ENCODE measurements around the gene RBM5.

Gene RBM5

GRCh38 chr3:50130436-50130835 is 41.7 kb downstream of the RBM5 start:
- H3K27ac ChIP-seq (ENCODE audit: poor library complexity, severe bottlenecking), result no peak overlapping the region
- TF ChIP-seq, protein P1, sequence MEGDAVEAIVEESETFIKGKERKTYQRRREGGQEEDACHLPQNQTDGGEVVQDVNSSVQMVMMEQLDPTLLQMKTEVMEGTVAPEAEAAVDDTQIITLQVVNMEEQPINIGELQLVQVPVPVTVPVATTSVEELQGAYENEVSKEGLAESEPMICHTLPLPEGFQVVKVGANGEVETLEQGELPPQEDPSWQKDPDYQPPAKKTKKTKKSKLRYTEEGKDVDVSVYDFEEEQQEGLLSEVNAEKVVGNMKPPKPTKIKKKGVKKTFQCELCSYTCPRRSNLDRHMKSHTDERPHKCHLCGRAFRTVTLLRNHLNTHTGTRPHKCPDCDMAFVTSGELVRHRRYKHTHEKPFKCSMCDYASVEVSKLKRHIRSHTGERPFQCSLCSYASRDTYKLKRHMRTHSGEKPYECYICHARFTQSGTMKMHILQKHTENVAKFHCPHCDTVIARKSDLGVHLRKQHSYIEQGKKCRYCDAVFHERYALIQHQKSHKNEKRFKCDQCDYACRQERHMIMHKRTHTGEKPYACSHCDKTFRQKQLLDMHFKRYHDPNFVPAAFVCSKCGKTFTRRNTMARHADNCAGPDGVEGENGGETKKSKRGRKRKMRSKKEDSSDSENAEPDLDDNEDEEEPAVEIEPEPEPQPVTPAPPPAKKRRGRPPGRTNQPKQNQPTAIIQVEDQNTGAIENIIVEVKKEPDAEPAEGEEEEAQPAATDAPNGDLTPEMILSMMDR (IDR thresholded peaks at IDR 0.05; ENCODE audit: poor library complexity, severe bottlenecking), result no peak
- H3K27me3 ChIP-seq (ENCODE audit: insufficient read depth, poor library complexity, severe bottlenecking), result no peaks in the 10 kb centered on the region
- DNase-seq (ENCODE audit: low spot score) (no peak), ATAC-seq (ENCODE audit: low read depth) (no peak)
- no peaks in the 10 kb centered on the region for H3K4me1 ChIP-seq (ENCODE audit: insufficient read depth, poor library complexity, severe bottlenecking)
- H3K36me3 ChIP-seq (ENCODE audit: low read depth), result no peaks in the 10 kb centered on the region
- H3K9me3 ChIP-seq (ENCODE audit: severe bottlenecking), result no peaks in the 10 kb centered on the region
- no peak overlapping the region for H3K4me3 ChIP-seq (ENCODE audit: severe bottlenecking)

DNA sequence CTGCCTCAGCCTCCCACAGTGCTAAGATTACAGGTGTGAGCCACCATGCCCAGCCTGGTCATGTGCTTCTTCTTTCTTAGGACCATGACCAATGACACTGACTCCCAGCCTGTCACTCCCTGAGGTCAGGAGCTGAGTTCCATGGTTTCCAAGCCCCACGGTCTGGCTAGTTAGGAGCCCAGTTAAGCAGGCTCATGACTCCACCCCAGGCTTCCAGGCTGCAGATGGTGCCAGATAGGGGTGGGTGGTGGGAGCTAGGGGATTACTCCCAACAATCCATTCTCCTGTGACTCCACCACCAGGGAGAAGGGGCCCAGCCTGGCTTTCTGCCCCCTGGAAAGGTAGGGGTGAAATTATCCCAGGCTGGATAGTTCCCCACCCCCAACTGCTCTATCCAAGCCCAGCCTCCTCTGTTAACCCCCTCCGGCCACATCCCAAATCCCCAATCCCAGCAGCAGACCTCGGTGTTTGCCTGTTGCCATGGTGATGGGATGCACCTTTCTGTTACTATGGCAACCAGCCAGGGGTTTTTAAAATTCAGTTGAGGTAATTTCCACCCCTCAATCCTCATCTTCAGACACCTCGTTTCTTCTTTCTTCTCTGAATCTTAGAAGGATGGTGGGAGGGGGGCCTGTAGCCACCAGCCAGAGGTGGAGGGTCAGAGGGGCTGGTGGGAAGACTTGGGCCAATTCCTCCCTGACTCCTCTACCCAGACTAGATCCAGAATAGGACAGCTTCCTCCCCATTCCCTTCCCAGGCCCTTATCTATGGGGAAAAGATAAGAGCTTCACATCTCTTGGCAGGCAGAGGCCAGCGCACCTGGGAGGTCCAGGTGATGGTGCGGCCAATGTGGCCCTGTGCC is 43.9 kb downstream of the RBM5 start:
- Histone ChIP-seq H3K27me3 (ENCODE audit: insufficient read depth, poor library complexity, severe bottlenecking) (no peaks in the 10 kb centered on the region), H3K36me3 (ENCODE audit: low read depth) (no peaks in the 10 kb centered on the region), H3K4me3 (ENCODE audit: severe bottlenecking) (no peak overlapping the region), H3K4me1 (ENCODE audit: insufficient read depth, poor library complexity, severe bottlenecking) (peaks cover 2% of the 10 kb centered on the region), H3K27ac (ENCODE audit: poor library complexity, severe bottlenecking) (no peak overlapping the region), H3K9me3 (ENCODE audit: severe bottlenecking) (no peaks in the 10 kb centered on the region)
- DNase-seq (ENCODE audit: low spot score), result no peak
- no peak for ATAC-seq (ENCODE audit: low read depth)
- TF ChIP-seq, protein P1 (IDR thresholded peaks at IDR 0.05; ENCODE audit: poor library complexity, severe bottlenecking), result no peak

DNA sequence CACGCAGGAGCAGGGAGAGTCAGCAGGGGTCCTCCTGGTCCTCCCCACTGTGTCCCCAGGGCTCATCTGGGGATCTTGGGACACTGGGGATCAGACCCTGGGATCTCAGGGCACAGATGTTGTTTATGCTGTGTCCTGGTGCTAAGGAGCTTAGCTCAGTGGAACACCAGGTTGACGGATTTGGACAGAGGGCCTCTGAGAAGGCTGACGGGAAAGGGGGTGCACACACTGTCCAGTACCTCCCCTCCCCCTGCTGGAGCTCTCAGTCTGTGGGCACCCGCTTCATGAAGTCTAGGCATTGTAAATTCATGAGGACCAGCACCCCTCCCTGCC is 44.5 kb downstream of the RBM5 start:
- no peak overlapping the region for H3K4me3 ChIP-seq (ENCODE audit: severe bottlenecking)
- H3K27me3 ChIP-seq (ENCODE audit: insufficient read depth, poor library complexity, severe bottlenecking), result no peaks in the 10 kb centered on the region
- H3K9me3 ChIP-seq (ENCODE audit: severe bottlenecking), result no peaks in the 10 kb centered on the region
- H3K27ac ChIP-seq (ENCODE audit: poor library complexity, severe bottlenecking), result no peak overlapping the region
- peaks cover 7% of the 10 kb centered on the region for H3K4me1 ChIP-seq (ENCODE audit: insufficient read depth, poor library complexity, severe bottlenecking)
- H3K36me3 ChIP-seq (ENCODE audit: low read depth), result no peaks in the 10 kb centered on the region
- DNase-seq (ENCODE audit: low spot score) (no peak), ATAC-seq (ENCODE audit: low read depth) (no peak)
- TF ChIP-seq, protein P1 (IDR thresholded peaks at IDR 0.05; ENCODE audit: poor library complexity, severe bottlenecking), result no peak

DNA sequence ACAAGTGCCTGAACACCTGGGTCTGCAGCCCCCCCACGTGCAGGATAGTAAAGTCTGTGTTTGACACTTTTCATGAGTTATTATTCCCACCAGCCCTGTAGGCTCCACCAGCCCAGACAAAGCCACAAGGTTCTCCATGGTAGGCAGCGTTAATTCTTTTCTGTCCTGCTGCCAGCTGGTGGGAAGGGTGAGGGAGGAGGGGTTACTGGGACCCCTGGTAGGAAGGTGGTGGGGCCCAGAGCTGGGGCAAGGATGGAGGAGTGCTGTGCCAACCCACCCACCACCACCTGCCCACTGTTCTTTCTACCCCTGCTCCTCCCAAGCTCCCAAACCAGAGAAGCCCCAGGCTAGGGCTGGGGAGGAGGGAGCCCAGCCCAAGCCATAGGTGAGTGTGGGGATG is 45.6 kb downstream of the RBM5 start:
- Histone ChIP-seq H3K9me3 (ENCODE audit: severe bottlenecking) (no peaks in the 10 kb centered on the region), H3K4me1 (ENCODE audit: insufficient read depth, poor library complexity, severe bottlenecking) (peaks cover 18% of the 10 kb centered on the region), H3K27me3 (ENCODE audit: insufficient read depth, poor library complexity, severe bottlenecking) (no peaks in the 10 kb centered on the region), H3K4me3 (ENCODE audit: severe bottlenecking) (no peak overlapping the region), H3K27ac (ENCODE audit: poor library complexity, severe bottlenecking) (no peak overlapping the region), H3K36me3 (ENCODE audit: low read depth) (no peaks in the 10 kb centered on the region)
- TF ChIP-seq, protein P1 (IDR thresholded peaks at IDR 0.05; ENCODE audit: poor library complexity, severe bottlenecking), result no peak
- ATAC-seq (ENCODE audit: low read depth) (no peak), DNase-seq (ENCODE audit: low spot score) (no peak)

GRCh38 chr3:50135964-50136363 is 47.2 kb downstream of the RBM5 start:
- Histone ChIP-seq H3K4me1 (ENCODE audit: insufficient read depth, poor library complexity, severe bottlenecking) (peaks cover 23% of the 10 kb centered on the region), H3K36me3 (ENCODE audit: low read depth) (no peaks in the 10 kb centered on the region), H3K27me3 (ENCODE audit: insufficient read depth, poor library complexity, severe bottlenecking) (no peaks in the 10 kb centered on the region), H3K27ac (ENCODE audit: poor library complexity, severe bottlenecking) (no peak overlapping the region), H3K9me3 (ENCODE audit: severe bottlenecking) (no peaks in the 10 kb centered on the region), H3K4me3 (ENCODE audit: severe bottlenecking) (no peak overlapping the region)
- ATAC-seq (ENCODE audit: low read depth) (no peak), DNase-seq (ENCODE audit: low spot score) (no peak)
- TF ChIP-seq, protein P1 (IDR thresholded peaks at IDR 0.05; ENCODE audit: poor library complexity, severe bottlenecking), result no peak
